H9 (cell line): ENCODE results near the gene ZFP64. TPM values are rescaled to one million over a fixed set of nuclear protein-coding genes. Genes with fewer than 3 reads are reported as not detected.
"Not testable (repeated sequence)": the region's sequence is repeated elsewhere in the genome, so short reads cannot be mapped to it uniquely, and the experiment has no call there.

Experiments
- DNase-seq: peaks from one replicate; pipeline ENCODE4 v3.0.0-alpha.2; 2017
- H2AFZ ChIP-seq: one replicate; pipeline ENCODE4 v1.6.1; 2013; ENCODE audit warnings: mild to moderate bottlenecking, low read length, control low read depth, moderate library complexity
- H2AK5ac ChIP-seq: 2 replicates; pipeline ENCODE4 v1.6.1; 2013; ENCODE audit warnings: low read length, control low read depth, mixed read lengths; ENCODE audit not compliant: insufficient read length
- H2BK120ac ChIP-seq: one replicate; pipeline ENCODE4 v1.6.1; 2013; ENCODE audit warnings: low read depth, mild to moderate bottlenecking, low read length, control low read depth, inconsistent platforms; ENCODE audit not compliant: poor library complexity, severe bottlenecking
- H2BK12ac ChIP-seq: 2 replicates; pipeline ENCODE4 v1.6.1; 2013; ENCODE audit warnings: low read length, control low read depth, mixed read lengths, low read depth; ENCODE audit not compliant: insufficient read length
- H2BK15ac ChIP-seq: 2 replicates; pipeline ENCODE4 v1.6.1; 2013; ENCODE audit warnings: low read depth, low read length, control low read depth
- H2BK20ac ChIP-seq: one replicate; pipeline ENCODE4 v1.6.1; 2013; ENCODE audit warnings: low read depth, mild to moderate bottlenecking, low read length, control low read depth, inconsistent platforms; ENCODE audit not compliant: poor library complexity, severe bottlenecking
- H2BK5ac ChIP-seq: 2 replicates; pipeline ENCODE4 v1.6.1; 2013; ENCODE audit warnings: low read length, control low read depth, mixed read lengths; ENCODE audit not compliant: insufficient read length
- H3K14ac ChIP-seq: 2 replicates; pipeline ENCODE4 v1.6.1; 2013; ENCODE audit warnings: low read length, control low read depth; ENCODE audit not compliant: insufficient read depth
- H3K18ac ChIP-seq: 2 replicates; pipeline ENCODE4 v1.6.1; 2013; ENCODE audit warnings: low read depth, mild to moderate bottlenecking, mixed read lengths, low read length, control low read depth; ENCODE audit not compliant: insufficient read length
- H3K23ac ChIP-seq: 2 replicates; pipeline ENCODE4 v1.6.1; 2013; ENCODE audit warnings: low read length, control low read depth, mixed read lengths, low read depth; ENCODE audit not compliant: insufficient read length
- H3K23me2 ChIP-seq: 2 replicates; pipeline ENCODE4 v1.6.1; 2013; ENCODE audit warnings: low read depth, mild to moderate bottlenecking, mixed read lengths, low read length, control low read depth; ENCODE audit not compliant: insufficient read length, poor library complexity, severe bottlenecking
- H3K27ac ChIP-seq: 2 replicates; pipeline ENCODE4 v1.5.1; 2013; ENCODE audit warnings: low read length, control low read depth, mixed read lengths, low read depth; ENCODE audit not compliant: insufficient read length
- H3K27me3 ChIP-seq: 2 replicates; pipeline ENCODE4 v1.6.1; 2013; ENCODE audit warnings: low read length, control low read depth, inconsistent platforms; ENCODE audit not compliant: insufficient read depth
- H3K4ac ChIP-seq: 2 replicates; pipeline ENCODE4 v1.6.1; 2013; ENCODE audit warnings: low read depth, mild to moderate bottlenecking, control low read depth, inconsistent platforms, low read length, moderate library complexity
- H3K4me1 ChIP-seq: 2 replicates; pipeline ENCODE4 v1.6.1; 2013; ENCODE audit warnings: low read length, control low read depth, inconsistent platforms; ENCODE audit not compliant: insufficient read depth
- H3K4me2 ChIP-seq: 2 replicates; pipeline ENCODE4 v1.6.1; 2013; ENCODE audit warnings: low read length, control low read depth, mixed read lengths; ENCODE audit not compliant: insufficient read length, insufficient read depth
- H3K56ac ChIP-seq: 2 replicates; pipeline ENCODE4 v1.6.1; 2013; ENCODE audit warnings: low read depth, mild to moderate bottlenecking, mixed read lengths, low read length, control low read depth; ENCODE audit not compliant: insufficient read length
- H3K79me1 ChIP-seq: 2 replicates; pipeline ENCODE4 v1.6.1; 2013; ENCODE audit warnings: low read depth, mild to moderate bottlenecking, moderate library complexity, low read length, control low read depth, inconsistent platforms; ENCODE audit not compliant: insufficient read depth, poor library complexity, severe bottlenecking
- H3K79me2 ChIP-seq: 2 replicates; pipeline ENCODE4 v1.6.1; 2013; ENCODE audit warnings: low read length, control low read depth, inconsistent platforms; ENCODE audit not compliant: insufficient read depth
- H3K9ac ChIP-seq: 2 replicates; pipeline ENCODE4 v1.6.1; 2013; ENCODE audit warnings: low read length, control low read depth, mixed read lengths; ENCODE audit not compliant: insufficient read length; ENCODE audit errors: extremely low read depth
- H3K9me3 ChIP-seq: one replicate; pipeline ENCODE4 v1.6.1; 2013; ENCODE audit warnings: low read depth, low read length, inconsistent platforms; ENCODE audit not compliant: control insufficient read depth
- H3T11ph ChIP-seq: one replicate; pipeline ENCODE4 v1.6.1; 2013; ENCODE audit warnings: mild to moderate bottlenecking, low read length, control low read depth, inconsistent platforms
- H4K20me1 ChIP-seq: one replicate; pipeline ENCODE4 v1.6.1; 2013; ENCODE audit not compliant: control insufficient read depth, insufficient read length, insufficient read depth
- H4K5ac ChIP-seq: 2 replicates; pipeline ENCODE4 v1.6.1; 2013; ENCODE audit warnings: low read depth, mild to moderate bottlenecking, mixed read lengths, low read length, control low read depth; ENCODE audit not compliant: insufficient read length
- H4K8ac ChIP-seq: replicated peaks from 2 replicates; pipeline ENCODE4 v1.6.1; 2013; ENCODE audit warnings: low read length, control low read depth, mixed read lengths, low read depth; ENCODE audit not compliant: insufficient read length
- H4K91ac ChIP-seq: 2 replicates; pipeline ENCODE4 v1.6.1; 2013; ENCODE audit warnings: low read depth, mild to moderate bottlenecking, moderate library complexity, mixed read lengths, low read length, control low read depth; ENCODE audit not compliant: insufficient read length
- H3K27ac Mint-ChIP-seq, 3 experiments: 2 replicates in 2 of 3; 3 replicates in 1 of 3; pipeline ENCODE4 v1.8.0; 2020 to 2021; ENCODE audit warnings: mixed read lengths in 3 of 3, mild to moderate bottlenecking in 1 of 3, moderate library complexity in 1 of 3
- H3K27me3 Mint-ChIP-seq: 2 replicates; pipeline ENCODE4 v1.8.0; 2021; ENCODE audit warnings: low read depth, mild to moderate bottlenecking, moderate library complexity, mixed read lengths
- H3K36me3 Mint-ChIP-seq, 3 experiments: 2 replicates in 2 of 3; 3 replicates in 1 of 3; pipeline ENCODE4 v1.8.0; 2020 to 2021; ENCODE audit warnings: low read depth in 3 of 3, mixed read lengths in 3 of 3; ENCODE audit not compliant: insufficient read depth in 1 of 3
- H3K4me1 Mint-ChIP-seq, 2 experiments: 2 replicates each; pipeline ENCODE4 v1.8.0; 2020; ENCODE audit warnings: mixed read lengths in 2 of 2
- H3K4me3 Mint-ChIP-seq, 2 experiments: 2 replicates in 1 of 2; 3 replicates in 1 of 2; pipeline ENCODE4 v1.8.0; 2020 to 2021; ENCODE audit warnings: mild to moderate bottlenecking in 2 of 2, mixed read lengths in 2 of 2, moderate library complexity in 1 of 2
- H3K9me3 Mint-ChIP-seq, 2 experiments: 2 replicates in 1 of 2; 3 replicates in 1 of 2; pipeline ENCODE4 v1.8.0; 2020; ENCODE audit warnings: mild to moderate bottlenecking in 2 of 2, mixed read lengths in 2 of 2, moderate library complexity in 1 of 2
- WGBS: extraction: QIAGEN DNeasy Blood & Tissue Kit; methylation state at CpG from one replicate; pipeline ENCODE4 v1.1.7; 2013; ENCODE audit warnings: missing lambda C conversion rate, low lambda C conversion rate, mixed read lengths; ENCODE audit not compliant: insufficient read length; ENCODE audit errors: extremely low coverage; 5-methylcytosine and 5-hydroxymethylcytosine counted together
- total RNA-seq: library from RNA; stranded (reverse); gene quantifications from 2 replicates; pipeline ENCODE4 v1.2.1, GENCODE V29; 2021
- TF ChIP-seq, protein P1 (sequence below): fragments of 200-600 bp; sonication (generic); conservative IDR thresholded peaks from 3 replicates; pipeline ENCODE4 v1.8.0; 2021; ENCODE audit warnings: antibody characterized with exemption, mild to moderate bottlenecking

The ZFP64 gene
- total RNA-seq, 1 experiment from 2014 or later: 29.2 TPM

DNA sequence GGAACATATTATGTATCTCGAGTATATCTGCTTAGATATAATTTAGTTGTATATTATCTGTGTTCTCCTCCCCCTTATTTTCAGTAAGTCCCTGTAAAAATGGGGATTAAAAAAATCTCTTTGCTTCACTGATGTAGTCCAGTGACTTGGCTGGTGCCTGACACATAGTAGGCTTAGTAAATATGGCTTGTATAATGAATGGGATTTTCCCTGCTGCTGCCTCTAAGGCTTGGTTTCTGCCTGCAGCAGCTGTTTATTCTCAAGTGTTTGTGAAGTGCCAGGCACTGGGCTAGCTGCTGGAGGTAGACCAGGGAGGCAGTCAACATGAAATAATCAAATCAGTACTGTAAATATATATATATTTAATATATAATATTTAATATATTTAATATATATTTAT, 1.6 kb upstream of the ZFP64 start:
- H2AK5ac ChIP-seq: no peak overlapping the region
- H3K4me2 ChIP-seq: no peak overlapping the region
- H4K20me1 ChIP-seq: peaks cover 2% of the 10 kb centered on the region
- no peak overlapping the region for H4K8ac ChIP-seq
- no peaks in the 10 kb centered on the region for H3K79me1 ChIP-seq
- H3K14ac ChIP-seq: no peak overlapping the region
- Mint-ChIP-seq H3K4me3 (peak overlapping the region; percentile 79 to 87; a peak in 4 of 5 replicates), H3K27me3 (no peaks in the 10 kb centered on the region), H3K36me3 (no peaks in the 10 kb centered on the region), H3K9me3 (no peaks in the 10 kb centered on the region), H3K27ac (no peak overlapping the region), H3K4me1 (peaks cover 15 to 16% of the 10 kb centered on the region in 2 experiments)
- TF ChIP-seq, protein P1, sequence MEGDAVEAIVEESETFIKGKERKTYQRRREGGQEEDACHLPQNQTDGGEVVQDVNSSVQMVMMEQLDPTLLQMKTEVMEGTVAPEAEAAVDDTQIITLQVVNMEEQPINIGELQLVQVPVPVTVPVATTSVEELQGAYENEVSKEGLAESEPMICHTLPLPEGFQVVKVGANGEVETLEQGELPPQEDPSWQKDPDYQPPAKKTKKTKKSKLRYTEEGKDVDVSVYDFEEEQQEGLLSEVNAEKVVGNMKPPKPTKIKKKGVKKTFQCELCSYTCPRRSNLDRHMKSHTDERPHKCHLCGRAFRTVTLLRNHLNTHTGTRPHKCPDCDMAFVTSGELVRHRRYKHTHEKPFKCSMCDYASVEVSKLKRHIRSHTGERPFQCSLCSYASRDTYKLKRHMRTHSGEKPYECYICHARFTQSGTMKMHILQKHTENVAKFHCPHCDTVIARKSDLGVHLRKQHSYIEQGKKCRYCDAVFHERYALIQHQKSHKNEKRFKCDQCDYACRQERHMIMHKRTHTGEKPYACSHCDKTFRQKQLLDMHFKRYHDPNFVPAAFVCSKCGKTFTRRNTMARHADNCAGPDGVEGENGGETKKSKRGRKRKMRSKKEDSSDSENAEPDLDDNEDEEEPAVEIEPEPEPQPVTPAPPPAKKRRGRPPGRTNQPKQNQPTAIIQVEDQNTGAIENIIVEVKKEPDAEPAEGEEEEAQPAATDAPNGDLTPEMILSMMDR: no peak
- H4K91ac ChIP-seq: no peak overlapping the region
- no peak overlapping the region for H3K23ac ChIP-seq
- no peak overlapping the region for H2BK120ac ChIP-seq
- H2BK5ac ChIP-seq: no peak overlapping the region
- no peaks in the 10 kb centered on the region for H3K79me2 ChIP-seq
- H3K56ac ChIP-seq: no peak overlapping the region
- no peak overlapping the region for H2AFZ ChIP-seq
- H3K9me3 ChIP-seq: no peaks in the 10 kb centered on the region
- H3T11ph ChIP-seq: no peak overlapping the region
- H3K23me2 ChIP-seq: peaks cover 12% of the 10 kb centered on the region
- no peak overlapping the region for H2BK12ac ChIP-seq
- H3K18ac ChIP-seq: no peak overlapping the region
- no peak overlapping the region for H3K27ac ChIP-seq
- H3K4ac ChIP-seq: no peak overlapping the region
- H3K27me3 ChIP-seq: no peaks in the 10 kb centered on the region
- WGBS: no CpG with 5 or more reads among the region's 1 CpG
- H3K9ac ChIP-seq: no peak overlapping the region
- no peak overlapping the region for H2BK20ac ChIP-seq
- no peak overlapping the region for H2BK15ac ChIP-seq
- H3K4me1 ChIP-seq: peaks cover 3% of the 10 kb centered on the region; the same call in 1 of the 2 replicates
- H4K5ac ChIP-seq: no peak overlapping the region
- no peak for DNase-seq

DNA sequence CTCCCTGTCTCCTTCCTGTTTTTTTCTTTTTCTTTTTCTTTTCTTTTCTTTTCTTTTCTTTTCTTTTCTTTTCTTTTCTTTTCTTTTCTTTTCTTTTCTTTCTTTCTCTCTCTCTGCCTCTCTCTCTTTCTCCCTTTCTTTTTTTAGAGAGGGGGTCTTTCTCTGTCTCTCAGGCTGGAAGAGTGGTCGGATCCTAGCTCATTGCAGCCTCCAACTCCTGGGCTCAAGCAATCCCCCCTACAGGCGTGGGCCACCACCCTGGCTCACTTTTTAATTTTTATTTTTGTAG, 1.1 kb upstream of the ZFP64 start:
- H2BK15ac ChIP-seq, H2BK5ac ChIP-seq, H2BK120ac ChIP-seq, H3K23ac ChIP-seq, H2BK12ac ChIP-seq, H3K36me3 Mint-ChIP-seq, H2AFZ ChIP-seq, H2BK20ac ChIP-seq, H4K5ac ChIP-seq, H3K18ac ChIP-seq, H3K4ac ChIP-seq, H3K56ac ChIP-seq, H4K8ac ChIP-seq, DNase-seq, H3T11ph ChIP-seq, H3K9me3 ChIP-seq, H3K27me3 Mint-ChIP-seq, H3K14ac ChIP-seq, H3K9me3 Mint-ChIP-seq, H3K4me1 ChIP-seq, H4K20me1 ChIP-seq, H3K9ac ChIP-seq, H2AK5ac ChIP-seq, H3K27me3 ChIP-seq, H3K27ac ChIP-seq, H4K91ac ChIP-seq, H3K79me1 ChIP-seq, H3K79me2 ChIP-seq: not testable (repeated sequence)
- peak overlapping the region; percentile 97 for H3K4me2 ChIP-seq
- H3K4me1 Mint-ChIP-seq: peaks cover 15 to 16% of the 10 kb centered on the region in 2 experiments
- no CpG with 5 or more reads among the region's 2 CpGs for WGBS
- peaks cover 12% of the 10 kb centered on the region for H3K23me2 ChIP-seq
- H3K4me3 Mint-ChIP-seq: peak overlapping the region; percentile 79 to 87
- peak overlapping the region in 2 of 3 experiments; percentile 88 to 97; a peak in 3 of 7 replicates for H3K27ac Mint-ChIP-seq
